ENCODE measurements around the gene EFR3B.

The EFR3B gene

DNA sequence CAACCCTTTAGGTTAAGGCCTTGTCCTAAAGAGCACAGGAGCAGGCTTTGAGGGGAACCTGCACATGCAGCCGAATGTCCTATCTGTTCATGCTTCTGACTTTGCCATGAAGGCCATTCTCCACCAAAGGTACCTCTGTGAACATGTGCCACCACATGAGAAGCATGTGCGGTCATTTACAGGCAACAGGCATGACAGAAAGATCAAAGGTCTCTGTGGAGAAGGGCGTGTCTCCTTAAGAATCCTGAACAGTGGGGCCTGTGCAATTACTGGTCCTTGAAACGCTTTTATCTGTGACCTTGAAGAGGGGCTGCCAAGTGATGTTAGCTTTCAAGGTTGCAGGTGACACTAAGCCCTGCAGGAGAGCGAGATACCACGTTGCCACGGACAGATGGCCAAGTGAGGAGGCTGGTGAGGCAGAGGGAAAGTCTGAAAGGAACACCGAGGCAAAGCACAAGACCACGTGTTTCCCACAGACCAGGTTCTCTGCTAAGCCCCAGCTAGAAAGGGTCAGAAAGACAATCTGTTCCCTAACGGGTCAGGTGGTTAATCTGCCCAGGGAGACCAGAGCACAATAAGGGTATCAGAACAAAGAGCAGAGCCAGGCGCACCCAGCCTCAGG lies 146.0 kb downstream of the EFR3B start:
- no peak for DNase-seq (ENCODE audit: low read depth)

GRCh38 chr2:25188405-25188804 lies 146.5 kb downstream of the EFR3B start:
- no peak for DNase-seq (ENCODE audit: low read depth)

DNA sequence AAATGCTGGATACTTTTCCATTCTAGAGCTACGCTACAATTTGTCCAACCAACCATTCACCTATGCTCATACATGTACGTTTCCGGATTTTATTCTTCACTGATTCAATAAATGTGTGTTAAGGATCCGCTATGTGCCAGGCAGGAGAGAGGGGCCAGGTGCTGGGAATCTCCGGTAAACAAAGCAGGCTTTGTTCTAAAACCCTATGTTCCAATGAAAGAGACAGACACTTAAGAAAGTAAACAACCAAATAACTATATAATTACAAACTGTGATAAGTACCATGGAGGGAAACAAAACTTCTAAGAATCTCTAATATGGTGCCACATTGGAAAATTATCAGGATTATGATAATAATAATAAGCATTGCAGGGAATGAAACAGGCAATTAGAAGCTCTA lies 148.7 kb downstream of the EFR3B start:
- no peak for DNase-seq (ENCODE audit: low read depth)

- DNase-seq (ENCODE audit: low read depth): no peak
Observed at GRCh38 chr2:25194576-25195122, 152.8 kb downstream of the EFR3B start.

GRCh38 chr2:25197336-25198208 lies 155.7 kb downstream of the EFR3B start:
- DNase-seq (ENCODE audit: low read depth): no peak

DNA sequence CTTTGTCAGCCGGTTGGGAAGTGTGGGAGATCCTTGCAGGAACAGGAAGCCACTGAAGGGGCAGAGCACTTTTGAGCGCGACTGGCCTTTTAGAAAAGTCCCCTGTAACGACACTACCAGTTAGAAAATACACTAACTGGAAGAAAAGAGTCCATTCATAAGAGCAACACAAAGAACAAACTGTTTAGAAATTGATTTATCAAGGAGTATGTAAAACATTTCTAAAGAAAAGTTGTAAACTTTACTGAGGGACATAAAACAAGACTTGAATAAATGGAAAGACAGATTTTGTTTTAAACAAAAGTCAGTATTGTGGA lies 156.3 kb downstream of the EFR3B start:
- no peak for DNase-seq (ENCODE audit: low read depth)

GRCh38 chr2:25198576-25198975 lies 156.7 kb downstream of the EFR3B start:
- no peak for DNase-seq (ENCODE audit: low read depth)

DNA sequence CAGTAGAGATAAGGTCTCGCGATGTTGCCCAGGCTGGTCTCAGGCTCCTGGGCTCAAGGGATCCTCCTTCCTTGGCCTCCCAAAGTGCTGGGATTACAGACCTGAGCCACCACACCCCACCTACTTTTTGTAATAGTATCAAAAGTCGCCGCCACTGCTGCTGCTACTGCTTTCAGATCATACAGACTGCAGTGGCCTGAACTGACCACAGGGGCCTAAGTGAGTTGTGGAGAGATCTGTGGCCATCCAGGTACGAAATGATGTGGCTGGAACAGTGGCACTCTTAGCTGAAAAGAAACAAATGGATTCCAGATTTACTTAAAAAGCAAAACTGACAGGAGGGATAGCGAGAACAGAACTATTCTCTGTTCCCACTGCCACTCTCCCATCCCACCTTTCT lies 159.4 kb downstream of the EFR3B start:
- DNase-seq (ENCODE audit: low read depth): no peak

GRCh38 chr2:25201794-25202193 lies 159.9 kb downstream of the EFR3B start:
- DNase-seq (ENCODE audit: low read depth): no peak

DNA sequence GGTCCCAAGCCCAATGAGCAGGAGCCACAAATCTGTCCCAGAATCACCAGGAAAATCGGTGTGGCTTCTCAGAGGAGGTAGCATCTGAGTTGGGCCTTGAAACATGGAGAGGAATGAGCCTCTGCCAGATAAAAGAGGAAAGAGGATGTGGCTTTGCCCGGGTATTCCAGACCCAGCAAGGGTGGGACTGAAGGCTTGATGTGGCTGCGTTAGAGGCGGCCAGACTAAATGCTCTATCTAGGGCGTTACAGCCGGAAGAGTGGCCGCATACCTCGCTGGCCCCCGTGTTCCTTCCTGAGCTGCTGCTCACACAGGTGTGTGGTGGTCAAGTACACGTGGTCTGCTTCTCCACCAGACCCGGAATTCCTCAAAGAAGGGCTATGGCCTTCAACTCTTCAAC lies 160.4 kb downstream of the EFR3B start:
- no peak for DNase-seq (ENCODE audit: low read depth)

- DNase-seq (ENCODE audit: low read depth): no peak
Observed at GRCh38 chr2:25204190-25204838, 162.4 kb downstream of the EFR3B start.

DNA sequence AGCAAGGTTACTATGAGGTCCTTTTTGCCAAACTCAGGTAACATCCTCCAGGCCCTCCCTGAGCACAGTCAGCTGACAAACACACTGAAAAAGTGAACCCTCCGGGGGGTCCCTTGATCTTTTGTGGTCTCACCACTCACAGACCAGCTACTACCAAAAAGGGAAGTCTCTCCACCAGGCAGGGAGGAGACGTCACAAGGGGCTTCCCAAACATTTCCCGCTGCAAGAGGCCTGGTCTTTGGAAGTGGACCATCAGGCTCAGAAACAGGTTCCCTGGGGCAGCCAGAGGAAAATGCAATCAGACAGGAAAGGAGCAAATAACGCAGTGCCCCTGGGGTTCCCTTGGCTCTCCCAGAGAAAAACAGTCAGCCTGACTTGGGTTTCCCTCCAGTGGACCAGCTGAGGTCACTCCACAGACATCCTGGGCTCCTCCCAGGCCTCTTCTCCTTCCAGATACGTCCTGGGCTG lies 165.2 kb downstream of the EFR3B start:
- no peak for DNase-seq (ENCODE audit: low read depth)

All from fibroblast of the conjunctiva (primary cell).